ENCODE data around the gene TPP1. TPM values are rescaled to one million over a fixed set of nuclear protein-coding genes. Genes with fewer than 3 reads are reported as not detected.

Gene TPP1
- total and polyA plus RNA-seq, 2 of the 13 experiments (the other 11 are each of a cell fraction or from before 2014, with no cell fraction given) = 13.9 to 74.6 TPM

DNA sequence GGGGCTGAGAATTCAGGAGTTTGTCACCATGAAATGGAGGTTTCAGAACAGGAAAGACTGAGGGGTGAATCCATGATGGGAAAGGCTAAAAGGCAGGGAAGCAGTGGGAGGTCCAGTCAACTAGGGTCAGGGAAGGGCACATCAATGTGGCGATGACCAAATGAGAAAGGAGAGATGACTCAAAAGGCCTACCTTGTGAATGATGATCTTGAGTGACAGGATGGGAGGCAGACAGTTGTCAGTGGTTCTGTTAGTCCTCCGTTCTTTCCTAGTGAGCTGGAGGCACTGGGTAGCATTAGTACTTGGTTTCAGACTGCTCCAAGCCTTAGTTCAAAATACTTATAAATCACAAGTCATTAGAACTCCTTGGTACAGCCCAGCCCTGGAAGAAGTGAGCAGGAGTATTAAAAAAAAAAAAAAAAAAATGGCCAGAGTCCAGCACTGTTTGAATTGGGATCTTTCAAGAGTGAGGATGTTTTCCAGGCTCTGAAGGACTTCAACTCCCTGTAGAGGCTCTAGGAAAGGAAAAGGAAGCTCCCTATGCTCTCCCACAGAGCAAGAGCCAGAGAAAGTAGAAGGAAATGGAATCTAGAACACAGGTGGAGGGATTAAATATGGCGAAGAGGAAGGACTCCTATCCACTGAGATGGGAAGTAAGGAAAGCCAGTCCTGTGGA, 44.7 kb upstream of the TPP1 start:
- H4K20me1 ChIP-seq (ENCODE audit: insufficient read depth, low read length) = no peaks in the 10 kb centered on the region
- intact Hi-C loops (cut with micrococcal nuclease; ENCODE audit: unreplicated experiment) (no loop called here), in situ Hi-C loops (cut with HindIII; ENCODE audit: extremely low pct_ligation_motif_present, low pct_unique_long_range_greater_than_20kb) (no loop called here)
- ChIA-PET POLR2A (no interaction called here), CTCF (ENCODE audit: low intra/inter-chr PET ratio, low total read pairs) (no interaction called here)
- TF ChIP-seq CCAR2 (optimal IDR thresholded peaks at IDR 0.05; ENCODE audit: low read depth, low read length) (no peak), ZNF333 (CRISPR knock-in tag; IDR thresholded peaks at IDR 0.05; ENCODE audit: borderline replicate concordance) (no peak)
- TF ChIP-seq, protein P1, sequence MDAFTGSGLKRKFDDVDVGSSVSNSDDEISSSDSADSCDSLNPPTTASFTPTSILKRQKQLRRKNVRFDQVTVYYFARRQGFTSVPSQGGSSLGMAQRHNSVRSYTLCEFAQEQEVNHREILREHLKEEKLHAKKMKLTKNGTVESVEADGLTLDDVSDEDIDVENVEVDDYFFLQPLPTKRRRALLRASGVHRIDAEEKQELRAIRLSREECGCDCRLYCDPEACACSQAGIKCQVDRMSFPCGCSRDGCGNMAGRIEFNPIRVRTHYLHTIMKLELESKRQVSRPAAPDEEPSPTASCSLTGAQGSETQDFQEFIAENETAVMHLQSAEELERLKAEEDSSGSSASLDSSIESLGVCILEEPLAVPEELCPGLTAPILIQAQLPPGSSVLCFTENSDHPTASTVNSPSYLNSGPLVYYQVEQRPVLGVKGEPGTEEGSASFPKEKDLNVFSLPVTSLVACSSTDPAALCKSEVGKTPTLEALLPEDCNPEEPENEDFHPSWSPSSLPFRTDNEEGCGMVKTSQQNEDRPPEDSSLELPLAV (CRISPR knock-in tag; conservative IDR thresholded peaks at IDR 0.05; ENCODE audit: low read depth) = no peak
- peaks cover 0 to 30% of the 10 kb centered on the region in 2 experiments; a peak in 4 of 5 replicates for H3K27me3 ChIP-seq (ENCODE audit: control insufficient read depth in 1 of 2, insufficient read depth in 2 of 2, low read length in 2 of 2)
- H3K9me3 ChIP-seq (ENCODE audit: low read length) = no peaks in the 10 kb centered on the region
- WGBS (ENCODE audit: low lambda C conversion rate) = 0% methylated on average over 3 of the region's 3 CpGs
- no peaks in the 10 kb centered on the region for H3K79me2 ChIP-seq (ENCODE audit: insufficient read depth, low read length)
- H3K27ac ChIP-seq (ENCODE audit: extremely low read length, insufficient read depth, low read length) = no peak overlapping the region
- no peak overlapping the region for H3K4me2 ChIP-seq (ENCODE audit: low read depth, low read length)
- no peak for FAIRE-seq
- BruUV-seq (replicated peaks) = no TSS peak
- ATAC-seq = no peak
- H2AFZ ChIP-seq (ENCODE audit: low read length) = no peak overlapping the region
- no peaks in the 10 kb centered on the region for H3K4me1 ChIP-seq (ENCODE audit: insufficient read depth, low read length)
- no peak overlapping the region for H3K9ac ChIP-seq (ENCODE audit: insufficient read depth, low read depth, low read length)
- H3K36me3 ChIP-seq (replicated peaks in 1 of 2; ENCODE audit: control insufficient read depth in 1 of 2, insufficient read depth in 2 of 2, low read length in 2 of 2) = no peaks in the 10 kb centered on the region
- no peak overlapping the region for H3K4me3 ChIP-seq (replicated peaks in 1 of 3; ENCODE audit: insufficient read depth in 1 of 3, low read depth in 2 of 3, low read length in 3 of 3)
- DNase-seq (ENCODE audit: low spot score) = no peak

DNA sequence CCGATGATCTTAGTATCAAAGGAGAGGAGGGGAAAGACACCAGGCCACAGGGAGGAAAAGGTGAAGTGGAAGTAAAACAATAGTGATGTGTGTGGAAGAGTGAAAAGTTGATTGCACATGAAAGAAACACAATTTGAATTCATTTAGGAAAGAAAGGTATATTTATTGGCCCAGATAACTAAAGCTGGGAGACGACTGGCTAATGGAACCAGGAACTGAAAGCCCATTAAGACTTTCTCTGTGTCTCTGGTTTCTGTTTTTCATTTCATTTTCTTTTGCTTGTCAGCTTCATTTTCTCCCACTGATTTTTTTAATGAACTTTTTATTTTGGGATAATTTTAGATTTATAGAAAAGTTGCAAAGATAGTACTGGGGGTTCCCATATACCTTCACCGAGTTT, 41.5 kb upstream of the TPP1 start:
- CTCF ChIA-PET (ENCODE audit: low intra/inter-chr PET ratio, low total read pairs) = no interaction called here
- no TSS peak for BruUV-seq (replicated peaks)
- no peaks in the 10 kb centered on the region for H3K4me1 ChIP-seq (ENCODE audit: insufficient read depth, low read length)
- 14% methylated on average over 3 of the region's 3 CpGs for WGBS (ENCODE audit: low lambda C conversion rate)
- H3K9ac ChIP-seq (ENCODE audit: insufficient read depth, low read depth, low read length) = no peak overlapping the region
- no peaks in the 10 kb centered on the region for H3K36me3 ChIP-seq (replicated peaks in 1 of 2; ENCODE audit: control insufficient read depth in 1 of 2, insufficient read depth in 2 of 2, low read length in 2 of 2)
- intact Hi-C loops (cut with micrococcal nuclease; ENCODE audit: unreplicated experiment) (no loop called here), in situ Hi-C loops (cut with HindIII; ENCODE audit: extremely low pct_ligation_motif_present, low pct_unique_long_range_greater_than_20kb) (no loop called here)
- no peak for ATAC-seq
- H2AFZ ChIP-seq (ENCODE audit: low read length) = no peak overlapping the region
- no peak for TF ChIP-seq SRF (IDR thresholded peaks at IDR 0.05; ENCODE audit: low read depth, low read length)
- TF ChIP-seq, protein P2, sequence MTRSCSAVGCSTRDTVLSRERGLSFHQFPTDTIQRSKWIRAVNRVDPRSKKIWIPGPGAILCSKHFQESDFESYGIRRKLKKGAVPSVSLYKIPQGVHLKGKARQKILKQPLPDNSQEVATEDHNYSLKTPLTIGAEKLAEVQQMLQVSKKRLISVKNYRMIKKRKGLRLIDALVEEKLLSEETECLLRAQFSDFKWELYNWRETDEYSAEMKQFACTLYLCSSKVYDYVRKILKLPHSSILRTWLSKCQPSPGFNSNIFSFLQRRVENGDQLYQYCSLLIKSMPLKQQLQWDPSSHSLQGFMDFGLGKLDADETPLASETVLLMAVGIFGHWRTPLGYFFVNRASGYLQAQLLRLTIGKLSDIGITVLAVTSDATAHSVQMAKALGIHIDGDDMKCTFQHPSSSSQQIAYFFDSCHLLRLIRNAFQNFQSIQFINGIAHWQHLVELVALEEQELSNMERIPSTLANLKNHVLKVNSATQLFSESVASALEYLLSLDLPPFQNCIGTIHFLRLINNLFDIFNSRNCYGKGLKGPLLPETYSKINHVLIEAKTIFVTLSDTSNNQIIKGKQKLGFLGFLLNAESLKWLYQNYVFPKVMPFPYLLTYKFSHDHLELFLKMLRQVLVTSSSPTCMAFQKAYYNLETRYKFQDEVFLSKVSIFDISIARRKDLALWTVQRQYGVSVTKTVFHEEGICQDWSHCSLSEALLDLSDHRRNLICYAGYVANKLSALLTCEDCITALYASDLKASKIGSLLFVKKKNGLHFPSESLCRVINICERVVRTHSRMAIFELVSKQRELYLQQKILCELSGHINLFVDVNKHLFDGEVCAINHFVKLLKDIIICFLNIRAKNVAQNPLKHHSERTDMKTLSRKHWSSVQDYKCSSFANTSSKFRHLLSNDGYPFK (CRISPR knock-in tag; IDR thresholded peaks at IDR 0.05; ENCODE audit: borderline replicate concordance) = no peak
- no peak for TF ChIP-seq GLI4 (CRISPR knock-in tag; IDR thresholded peaks at IDR 0.05; ENCODE audit: borderline replicate concordance)
- TF ChIP-seq ZSCAN25 (CRISPR knock-in tag; IDR thresholded peaks at IDR 0.05) = no peak
- TF ChIP-seq GATAD2A (CRISPR knock-in tag; IDR thresholded peaks at IDR 0.05) = no peak
- no peak overlapping the region for H3K4me2 ChIP-seq (ENCODE audit: low read depth, low read length)
- H3K4me3 ChIP-seq (replicated peaks in 1 of 3; ENCODE audit: insufficient read depth in 1 of 3, low read depth in 2 of 3, low read length in 3 of 3) = no peak overlapping the region
- peaks cover 5 to 54% of the 10 kb centered on the region in 2 experiments for H3K27me3 ChIP-seq (ENCODE audit: control insufficient read depth in 1 of 2, insufficient read depth in 2 of 2, low read length in 2 of 2)
- no peaks in the 10 kb centered on the region for H3K9me3 ChIP-seq (ENCODE audit: low read length)
- H4K20me1 ChIP-seq (ENCODE audit: insufficient read depth, low read length) = no peaks in the 10 kb centered on the region
- no peaks in the 10 kb centered on the region for H3K79me2 ChIP-seq (ENCODE audit: insufficient read depth, low read length)
- no peak overlapping the region for H3K27ac ChIP-seq (ENCODE audit: extremely low read length, insufficient read depth, low read length)
- POLR2A ChIA-PET = no interaction called here
- DNase-seq (ENCODE audit: low spot score) = no peak
- no peak for FAIRE-seq

Measured in HepG2 (cell line).